CD4-positive, alpha-beta T cell treated with Interleukin-21 for 1 hour (primary cell): Measurements from ENCODE around the gene AMFR.

Experiments
- DNase-seq: peaks from one replicate; pipeline ENCODE4 v3.0.0-alpha.2; 2020

Gene AMFR

GRCh38 chr16:56360117-56361008 is 65.0 kb downstream of the AMFR start:
- DNase-seq = no peak

- no peak for DNase-seq
Observed at GRCh38 chr16:56357765-56358322, 67.5 kb downstream of the AMFR start.

- DNase-seq = no peak
Observed at GRCh38 chr16:56357241-56357764, 68.0 kb downstream of the AMFR start.

GRCh38 chr16:56356276-56357240 is 68.8 kb downstream of the AMFR start:
- peak; percentile 60 for DNase-seq

- no peak for DNase-seq
Observed at GRCh38 chr16:56355786-56356275, 69.5 kb downstream of the AMFR start.

GRCh38 chr16:56355221-56355620 is 70.1 kb downstream of the AMFR start:
- DNase-seq = no peak

GRCh38 chr16:56354746-56355145 is 70.6 kb downstream of the AMFR start:
- no peak for DNase-seq

- DNase-seq = no peak
Observed at GRCh38 chr16:56354016-56354415, 71.3 kb downstream of the AMFR start.

GRCh38 chr16:56353054-56353921 is 72.1 kb downstream of the AMFR start:
- no peak for DNase-seq

GRCh38 chr16:56352351-56353053 is 72.8 kb downstream of the AMFR start:
- no peak for DNase-seq

- DNase-seq = no peak
Observed at GRCh38 chr16:56351481-56351880, 73.9 kb downstream of the AMFR start.

GRCh38 chr16:56350491-56351405 is 74.6 kb downstream of the AMFR start:
- DNase-seq = no peak

GRCh38 chr16:56349711-56350161 is 75.6 kb downstream of the AMFR start:
- DNase-seq = no peak

- no peak for DNase-seq
Observed at GRCh38 chr16:56349086-56349415, 76.3 kb downstream of the AMFR start.

GRCh38 chr16:56348168-56349085 is 76.9 kb downstream of the AMFR start:
- DNase-seq = no peak

GRCh38 chr16:56347670-56348069 is 77.7 kb downstream of the AMFR start:
- DNase-seq = no peak

- no peak for DNase-seq
Observed at GRCh38 chr16:56347166-56347565, 78.2 kb downstream of the AMFR start.

- no peak for DNase-seq
Observed at GRCh38 chr16:56346131-56346890, 79.0 kb downstream of the AMFR start.
